ENCODE measurements around the gene CD300E. TPM values are rescaled to one million over a fixed set of nuclear protein-coding genes. Genes with fewer than 3 reads are reported as not detected.

Gene CD300E
- total and polyA plus RNA-seq, 2 of the 4 experiments (the other 2 are of a cell fraction) = not detected

GRCh38 chr17:74573169-74573568 lies 50.4 kb downstream of the CD300E start:
- H3K23ac ChIP-seq (ENCODE audit: low read depth, low read length) = no peak overlapping the region
- H2BK120ac ChIP-seq (ENCODE audit: low read depth, low read length) = no peak overlapping the region
- H3K36me3 ChIP-seq (ENCODE audit: control insufficient read depth, insufficient read depth, low read length) = no peaks in the 10 kb centered on the region
- H3K18ac ChIP-seq (ENCODE audit: low read depth, low read length) = no peak overlapping the region
- intact Hi-C loops (cut with micrococcal nuclease) (no loop called here), dilution Hi-C loops (cut with HindIII; ENCODE audit: low sequenced_read_pairs, unreplicated experiment) (no loop called here), in situ Hi-C loops (cut with MboI; ENCODE audit: low sequenced_read_pairs) (no loop called here)
- no peak overlapping the region for H3K4me3 ChIP-seq (ENCODE audit: insufficient read depth, low read depth, low read length)
- H3K9me3 ChIP-seq (ENCODE audit: control insufficient read depth, insufficient read depth, low read length) = peaks cover 19% of the 10 kb centered on the region
- TF ChIP-seq CHD1 (IDR thresholded peaks at IDR 0.05; ENCODE audit: low read depth, low read length) = no peak
- no peak for TF ChIP-seq MXI1 (IDR thresholded peaks at IDR 0.05; ENCODE audit: borderline replicate concordance, low read depth, low read length)
- no peak for TF ChIP-seq SMC3 (IDR thresholded peaks at IDR 0.05; ENCODE audit: low read depth, low read length)
- no peak for TF ChIP-seq RAD21 (IDR thresholded peaks at IDR 0.05; ENCODE audit: low read length)
- no peak for TF ChIP-seq USF2 (IDR thresholded peaks at IDR 0.05; ENCODE audit: low read depth, low read length)
- TF ChIP-seq RCOR1 (IDR thresholded peaks at IDR 0.05; ENCODE audit: insufficient replicate concordance, low read length) = no peak
- TF ChIP-seq FOS (IDR thresholded peaks at IDR 0.05; ENCODE audit: low read depth, low read length) = no peak
- no peak for TF ChIP-seq MAZ (IDR thresholded peaks at IDR 0.05; ENCODE audit: borderline replicate concordance, low read depth, low read length)
- no peak for TF ChIP-seq CTCF (conservative IDR thresholded peaks at IDR 0.05; ENCODE audit: low read depth, low read length)
- ChIA-PET POLR2A (ENCODE audit: unreplicated experiment) (no interaction called here), CTCF (no interaction called here)
- H3K4ac ChIP-seq (ENCODE audit: low read depth, low read length) = no peak overlapping the region
- no peak overlapping the region for H2BK15ac ChIP-seq (ENCODE audit: low read depth, low read length)
- no peak overlapping the region for H2AK5ac ChIP-seq (ENCODE audit: low read depth, low read length)
- no peak overlapping the region for H4K8ac ChIP-seq (ENCODE audit: low read depth in 2 of 2, low read length in 2 of 2)
- no peak overlapping the region for H2BK20ac ChIP-seq (ENCODE audit: low read depth, low read length)
- no peak overlapping the region for H3K56ac ChIP-seq (ENCODE audit: extremely low read depth, insufficient read depth, low read length)
- H3K79me1 ChIP-seq (ENCODE audit: low read depth in 1 of 2, low read length in 2 of 2) = no peaks in the 10 kb centered on the region
- no peak overlapping the region for H3K4me2 ChIP-seq (ENCODE audit: low read depth, low read length)
- no peaks in the 10 kb centered on the region for H3K27me3 ChIP-seq (ENCODE audit: control insufficient read depth, insufficient read depth, low read length)
- BruUV-seq (replicated peaks) = no TSS peak
- H2AFZ ChIP-seq (replicated peaks; ENCODE audit: low read length, poor library complexity) = no peak overlapping the region
- H4K20me1 ChIP-seq (ENCODE audit: insufficient read depth, low read length) = no peaks in the 10 kb centered on the region
- no peak overlapping the region for H2BK5ac ChIP-seq (ENCODE audit: low read depth, low read length, poor library complexity, severe bottlenecking)
- WGBS, 2 experiments (ENCODE audit: extremely low coverage in 2 of 2, insufficient read length in 1 of 2) = 60% methylated on average over 1 of the region's 3 CpGs; no CpG with 5 or more reads in 1 of the 2 experiments
- H3K9ac ChIP-seq (ENCODE audit: low read depth, low read length) = no peak overlapping the region
- H3K27ac ChIP-seq (ENCODE audit: insufficient read depth, low read length) = no peak overlapping the region
- ATAC-seq (ENCODE audit: low read depth) (no peak), DNase-seq (no peak)
- no peaks in the 10 kb centered on the region for H3K4me1 ChIP-seq (ENCODE audit: control insufficient read depth, insufficient read depth, low read length)
- H4K5ac ChIP-seq (ENCODE audit: low read depth, low read length) = no peak overlapping the region
- no peak overlapping the region for H3K14ac ChIP-seq (replicated peaks; ENCODE audit: low read depth, low read length)
- no peak overlapping the region for H2AK9ac ChIP-seq (replicated peaks; ENCODE audit: low read depth, low read length, poor library complexity)
- H4K91ac ChIP-seq (ENCODE audit: insufficient read depth, low read depth, low read length) = no peak overlapping the region
- H3K9me1 ChIP-seq (ENCODE audit: insufficient read depth, low read length) = no peaks in the 10 kb centered on the region
